ENCODE measurements around the gene CPAMD8.

CPAMD8 gene

GRCh38 chr19:16895467-16896145 is 131.0 kb downstream of the CPAMD8 start:
- TF ChIP-seq, protein P1, sequence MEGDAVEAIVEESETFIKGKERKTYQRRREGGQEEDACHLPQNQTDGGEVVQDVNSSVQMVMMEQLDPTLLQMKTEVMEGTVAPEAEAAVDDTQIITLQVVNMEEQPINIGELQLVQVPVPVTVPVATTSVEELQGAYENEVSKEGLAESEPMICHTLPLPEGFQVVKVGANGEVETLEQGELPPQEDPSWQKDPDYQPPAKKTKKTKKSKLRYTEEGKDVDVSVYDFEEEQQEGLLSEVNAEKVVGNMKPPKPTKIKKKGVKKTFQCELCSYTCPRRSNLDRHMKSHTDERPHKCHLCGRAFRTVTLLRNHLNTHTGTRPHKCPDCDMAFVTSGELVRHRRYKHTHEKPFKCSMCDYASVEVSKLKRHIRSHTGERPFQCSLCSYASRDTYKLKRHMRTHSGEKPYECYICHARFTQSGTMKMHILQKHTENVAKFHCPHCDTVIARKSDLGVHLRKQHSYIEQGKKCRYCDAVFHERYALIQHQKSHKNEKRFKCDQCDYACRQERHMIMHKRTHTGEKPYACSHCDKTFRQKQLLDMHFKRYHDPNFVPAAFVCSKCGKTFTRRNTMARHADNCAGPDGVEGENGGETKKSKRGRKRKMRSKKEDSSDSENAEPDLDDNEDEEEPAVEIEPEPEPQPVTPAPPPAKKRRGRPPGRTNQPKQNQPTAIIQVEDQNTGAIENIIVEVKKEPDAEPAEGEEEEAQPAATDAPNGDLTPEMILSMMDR (IDR thresholded peaks at IDR 0.05; ENCODE audit: low read depth, low read length), result no peak
- no peak for DNase-seq (ENCODE audit: extremely low read depth, low read depth)

DNA sequence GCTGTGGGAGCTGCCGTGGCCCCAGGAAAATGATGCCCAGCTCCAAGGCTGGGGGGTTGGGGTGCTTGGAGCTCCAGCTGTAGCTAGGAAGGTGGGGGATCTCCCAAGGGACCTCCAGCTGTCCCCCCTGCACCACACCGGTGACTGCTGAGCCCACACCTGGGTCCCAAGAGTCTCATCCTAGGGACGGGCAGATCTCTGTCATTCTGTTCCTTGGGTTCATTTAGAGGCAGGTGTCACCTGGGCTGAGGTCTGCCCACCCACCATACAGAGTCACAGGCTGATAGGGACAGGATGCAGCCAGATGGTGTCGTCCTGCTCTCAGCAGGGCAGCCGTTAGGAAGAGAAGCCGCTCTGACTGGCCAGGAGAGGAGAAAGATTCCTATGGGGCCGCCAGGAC is 132.5 kb downstream of the CPAMD8 start:
- no peak for DNase-seq (ENCODE audit: extremely low read depth, low read depth)

GRCh38 chr19:16893686-16893989 is 133.0 kb downstream of the CPAMD8 start:
- DNase-seq (ENCODE audit: extremely low read depth, low read depth), result no peak

More for the DNA sequence above, 132.5 kb downstream of the CPAMD8 start:
- TF ChIP-seq, protein P1 (IDR thresholded peaks at IDR 0.05; ENCODE audit: low read depth, low read length), result no peak

DNA sequence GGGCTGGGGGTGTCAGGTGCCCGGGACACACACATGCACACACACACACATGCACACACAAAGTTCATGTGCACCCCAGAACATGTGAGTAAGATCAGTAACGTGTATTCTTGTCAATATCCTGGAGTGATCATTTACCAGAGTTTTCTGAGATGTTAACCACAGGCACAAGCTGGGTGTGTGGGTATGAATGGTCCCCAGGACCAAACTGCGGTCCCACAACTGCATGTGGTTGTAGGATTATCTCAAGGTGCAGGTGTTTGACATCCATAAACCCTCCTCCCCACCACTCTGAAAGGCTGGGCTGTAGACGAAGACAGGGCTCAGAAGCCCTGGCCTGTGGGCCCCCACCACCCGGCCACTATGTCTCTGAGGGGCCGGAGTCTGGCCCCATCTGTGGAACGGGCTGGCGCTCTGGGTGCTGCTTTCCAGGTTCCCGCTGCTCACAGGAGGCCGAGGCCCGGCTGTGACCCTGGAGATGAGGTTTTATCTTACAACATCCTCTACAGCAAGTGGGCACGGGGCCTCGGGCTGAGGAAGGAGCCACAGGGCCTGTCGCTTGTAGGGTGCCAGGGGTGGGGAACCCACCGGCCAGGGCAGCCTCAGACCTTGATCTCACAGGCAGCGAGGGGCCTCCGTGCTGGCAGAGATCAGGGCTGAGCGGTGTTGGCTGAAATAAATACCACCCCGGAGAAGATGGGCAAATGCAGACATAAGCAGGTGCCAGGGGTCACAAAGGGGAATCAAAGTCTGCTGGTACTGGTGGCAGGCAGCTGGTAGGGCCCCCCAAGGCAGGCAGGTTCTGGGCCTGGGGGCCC is 133.5 kb downstream of the CPAMD8 start:
- DNase-seq (ENCODE audit: extremely low read depth, low read depth), result no peak

More at GRCh38 chr19:16893686-16893989, 133.0 kb downstream of the CPAMD8 start:
- TF ChIP-seq, protein P1 (IDR thresholded peaks at IDR 0.05; ENCODE audit: low read depth, low read length), result no peak

GRCh38 chr19:16892436-16892835 is 134.2 kb downstream of the CPAMD8 start:
- no peak for DNase-seq (ENCODE audit: extremely low read depth, low read depth)
- TF ChIP-seq, protein P1 (IDR thresholded peaks at IDR 0.05; ENCODE audit: low read depth, low read length), result no peak

More for the DNA sequence above, 133.5 kb downstream of the CPAMD8 start:
- TF ChIP-seq, protein P1 (IDR thresholded peaks at IDR 0.05; ENCODE audit: low read depth, low read length), result no peak

DNA sequence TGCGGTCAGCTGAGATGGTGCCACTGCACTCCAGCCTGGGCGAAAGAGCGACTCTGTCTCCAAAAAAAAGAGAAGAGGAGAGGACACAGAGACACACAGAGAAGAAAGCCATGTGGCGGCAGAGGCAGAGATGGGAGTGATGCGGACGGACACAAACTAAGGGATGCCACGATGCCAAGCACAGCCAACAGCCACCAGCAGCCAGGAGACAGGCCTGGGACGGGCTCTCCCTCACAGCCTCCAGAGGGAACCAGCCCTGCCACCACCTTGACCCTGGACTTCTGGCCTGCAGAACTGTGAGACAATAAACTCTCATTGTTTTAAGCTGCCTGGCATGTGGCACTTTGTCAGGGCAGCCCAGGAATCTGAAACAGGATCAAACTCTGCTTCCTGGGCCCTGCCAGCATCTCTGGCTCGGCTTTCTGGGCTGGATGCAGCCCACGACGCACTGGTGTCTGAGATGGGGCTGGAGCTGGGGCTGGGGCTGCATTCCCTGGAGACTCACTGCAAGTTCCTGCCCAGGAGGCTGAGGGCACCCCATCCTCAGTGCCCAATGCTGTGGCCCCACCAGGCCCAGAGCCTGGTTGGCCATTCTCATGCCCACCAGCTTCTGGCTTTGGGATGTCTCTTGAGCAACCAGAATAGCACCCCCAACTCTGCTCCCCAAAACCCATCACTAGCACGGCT is 134.8 kb downstream of the CPAMD8 start:
- TF ChIP-seq, protein P1 (IDR thresholded peaks at IDR 0.05; ENCODE audit: low read depth, low read length), result no peak
- DNase-seq (ENCODE audit: extremely low read depth, low read depth), result no peak
